HCEC 1CT (cell line): ENCODE results near the gene ZBP1.

Source experiments
- DNase-seq: peaks from one replicate; pipeline ENCODE4 v3.0.0-alpha.2; 2017

Gene ZBP1

DNA sequence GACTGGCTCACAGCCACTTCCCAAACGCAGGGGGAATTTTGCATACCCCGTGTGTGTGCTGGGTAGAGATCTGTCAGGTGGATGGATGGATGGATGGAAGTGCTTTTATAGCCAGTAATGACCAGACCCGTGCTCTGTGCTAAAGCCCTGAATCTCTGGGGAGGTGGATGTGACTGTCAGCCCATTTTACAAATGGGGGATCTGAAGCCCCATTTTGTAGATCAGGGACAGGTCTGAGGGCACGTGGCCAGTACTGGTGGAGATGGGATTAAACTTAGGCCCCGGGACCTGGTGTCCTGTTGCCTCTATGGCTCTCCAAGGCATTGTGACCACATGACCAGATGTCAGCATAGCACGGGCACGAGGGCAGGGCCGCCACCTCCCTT lies 38.2 kb upstream of the ZBP1 start:
- no peak for DNase-seq

DNA sequence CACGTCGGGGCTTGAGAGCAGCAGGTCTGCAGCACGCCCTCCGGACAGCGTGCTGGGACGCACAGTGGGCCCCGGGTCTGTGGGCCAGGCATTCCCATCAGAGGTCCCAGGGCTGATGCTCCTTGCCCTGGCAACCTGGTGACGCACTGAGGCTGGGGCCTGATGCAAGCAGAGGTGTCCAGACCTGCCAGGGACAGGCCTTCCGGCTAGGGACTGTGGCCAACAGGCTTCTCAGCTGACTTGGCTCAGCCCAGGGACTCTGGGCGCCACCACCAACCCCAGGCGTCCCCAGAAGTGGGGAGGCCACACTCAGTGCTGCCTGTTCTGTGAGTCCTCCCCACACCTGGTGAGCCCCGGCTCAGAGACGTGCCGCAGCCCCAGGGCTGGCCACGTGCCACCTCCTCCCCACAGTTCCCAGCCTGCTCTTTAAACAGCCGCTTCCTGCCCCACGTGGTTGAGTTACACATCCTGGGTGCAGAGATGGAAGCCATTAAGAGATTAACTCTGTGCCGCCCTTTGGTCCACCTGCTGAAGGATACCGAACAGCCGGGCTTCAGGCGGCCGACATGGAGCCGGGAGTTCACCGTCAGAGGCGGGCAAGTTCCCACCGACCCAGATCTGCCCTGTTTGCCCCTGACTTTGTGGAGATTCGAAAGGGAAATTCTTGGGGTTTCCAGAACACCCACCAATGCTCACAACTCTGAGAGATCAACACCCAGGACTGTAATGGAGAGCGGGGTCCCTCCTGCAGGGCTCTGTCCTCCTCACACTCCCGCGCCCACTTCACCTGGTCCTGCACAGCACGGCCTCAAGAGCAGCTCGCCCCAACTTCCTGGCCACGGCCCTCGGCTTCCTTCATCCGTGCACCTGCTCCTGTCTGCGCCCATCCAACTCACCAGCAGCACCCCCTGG lies 37.6 kb upstream of the ZBP1 start:
- no peak for DNase-seq

DNA sequence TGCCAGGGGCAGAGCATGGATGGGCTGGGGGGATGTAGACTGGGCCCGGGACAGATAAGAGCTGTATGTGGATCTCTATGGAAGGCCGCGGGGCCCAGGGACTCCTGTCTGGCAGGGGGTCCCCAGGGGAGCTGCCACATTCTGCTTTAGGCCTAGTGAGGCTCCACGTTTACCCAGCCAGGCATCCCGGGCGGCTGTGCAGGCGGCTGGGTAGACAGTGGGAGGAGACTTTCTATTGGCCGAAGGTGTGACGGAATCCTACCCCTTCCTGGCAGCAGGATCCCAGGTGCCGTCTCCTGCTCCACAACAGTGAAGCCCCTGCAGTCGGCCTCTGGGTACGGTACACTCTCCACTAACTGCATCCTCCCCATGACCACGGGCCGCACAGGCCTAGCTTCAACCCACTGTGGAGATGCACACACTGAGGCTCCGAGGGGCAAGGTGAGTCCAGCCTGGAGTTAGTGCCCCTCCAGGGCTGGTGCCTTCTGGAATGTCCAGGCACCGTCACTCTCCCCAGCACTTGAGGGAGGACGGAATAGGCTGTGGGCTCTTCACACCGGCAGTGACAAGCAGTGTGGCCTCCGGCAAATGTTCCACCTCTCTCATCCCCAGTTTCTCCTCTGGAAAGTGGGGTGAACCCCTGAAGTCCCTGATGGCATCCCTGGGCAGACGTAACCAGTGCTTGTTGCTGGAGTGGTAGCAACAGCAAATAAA lies 36.8 kb upstream of the ZBP1 start:
- DNase-seq, result no peak

DNA sequence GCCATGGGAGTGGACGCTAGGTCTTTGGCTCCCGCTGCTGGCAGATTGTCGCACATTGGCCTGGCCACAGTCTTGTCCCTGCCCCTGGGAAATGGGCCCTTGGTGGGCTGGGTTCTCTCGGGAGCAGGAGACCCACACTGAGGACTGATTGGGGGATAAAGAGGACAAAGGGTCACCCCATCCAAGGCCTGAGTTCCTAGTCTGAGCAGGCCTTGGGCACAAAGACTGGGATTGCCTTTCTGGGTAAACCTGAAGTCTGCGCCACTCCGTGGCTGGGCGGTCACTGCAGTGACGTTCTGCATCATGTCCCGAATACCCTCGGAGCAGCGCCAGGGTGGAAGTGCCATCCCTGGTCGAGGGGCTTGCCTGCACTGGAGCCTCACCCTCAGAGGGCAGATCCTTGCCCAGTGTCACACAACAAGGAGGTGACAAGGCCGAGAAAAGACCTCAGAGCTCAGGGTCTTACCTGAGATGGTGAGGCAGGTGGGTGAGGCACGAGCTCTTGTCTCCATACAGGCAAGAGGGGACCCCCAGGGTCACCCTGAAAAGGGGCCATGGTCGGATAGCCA lies 36.1 kb upstream of the ZBP1 start:
- DNase-seq, result no peak

DNA sequence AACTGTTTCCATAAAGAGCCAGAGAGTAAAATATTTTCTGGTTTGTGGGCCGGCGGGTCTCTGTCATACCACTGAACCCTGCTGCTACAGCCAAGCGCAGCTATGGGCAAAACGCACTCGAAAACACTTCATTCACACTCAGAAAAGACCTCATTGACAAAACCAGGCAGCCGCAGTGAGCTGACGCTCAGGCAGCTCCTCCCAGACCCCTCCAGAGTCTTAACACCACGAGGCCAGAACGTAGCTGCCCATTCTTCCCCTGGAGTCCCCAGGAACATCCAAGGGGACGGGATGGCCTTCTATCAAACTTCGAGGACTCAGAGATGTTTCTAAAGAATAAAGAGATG lies 35.6 kb upstream of the ZBP1 start:
- DNase-seq, result no peak

DNA sequence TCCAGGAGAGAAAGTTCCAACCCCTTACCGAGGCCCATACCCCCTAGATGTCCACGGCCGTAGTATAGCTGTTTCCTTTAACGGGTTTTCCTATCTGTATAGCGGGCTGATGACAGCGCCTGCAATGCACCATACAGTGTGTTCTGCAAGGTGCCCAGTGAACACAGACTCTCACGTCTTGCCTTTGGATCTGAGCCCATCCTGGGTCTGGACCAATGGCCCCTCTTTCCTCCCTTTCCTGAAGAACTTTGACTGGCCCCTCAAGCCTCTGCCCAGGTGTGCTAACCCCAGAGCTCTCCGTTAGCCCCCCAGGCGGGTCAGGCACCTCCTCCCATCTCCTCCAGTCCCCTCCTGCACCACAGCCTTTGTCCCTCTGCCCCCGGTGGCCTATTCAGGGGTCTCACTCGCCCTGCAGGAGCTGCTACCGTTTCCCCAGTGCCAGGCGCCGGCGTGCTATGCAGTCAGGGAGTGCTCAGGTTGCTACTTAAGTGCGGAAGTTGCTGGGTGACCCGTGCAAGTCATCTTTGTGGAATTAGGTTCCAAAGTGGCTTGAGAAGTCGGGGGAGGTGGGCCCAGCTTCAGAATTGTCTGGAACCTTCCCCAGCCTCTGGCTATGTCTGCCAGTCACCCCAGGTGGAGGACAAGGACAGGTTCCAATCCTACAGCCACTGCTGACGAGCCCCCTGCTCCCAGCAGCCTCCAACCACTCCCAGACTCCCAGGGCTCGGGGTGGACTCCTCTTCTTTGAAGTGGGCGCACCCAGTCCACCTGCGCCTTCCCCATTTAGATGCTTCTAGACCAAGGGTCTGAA lies 35.0 kb upstream of the ZBP1 start:
- no peak for DNase-seq

DNA sequence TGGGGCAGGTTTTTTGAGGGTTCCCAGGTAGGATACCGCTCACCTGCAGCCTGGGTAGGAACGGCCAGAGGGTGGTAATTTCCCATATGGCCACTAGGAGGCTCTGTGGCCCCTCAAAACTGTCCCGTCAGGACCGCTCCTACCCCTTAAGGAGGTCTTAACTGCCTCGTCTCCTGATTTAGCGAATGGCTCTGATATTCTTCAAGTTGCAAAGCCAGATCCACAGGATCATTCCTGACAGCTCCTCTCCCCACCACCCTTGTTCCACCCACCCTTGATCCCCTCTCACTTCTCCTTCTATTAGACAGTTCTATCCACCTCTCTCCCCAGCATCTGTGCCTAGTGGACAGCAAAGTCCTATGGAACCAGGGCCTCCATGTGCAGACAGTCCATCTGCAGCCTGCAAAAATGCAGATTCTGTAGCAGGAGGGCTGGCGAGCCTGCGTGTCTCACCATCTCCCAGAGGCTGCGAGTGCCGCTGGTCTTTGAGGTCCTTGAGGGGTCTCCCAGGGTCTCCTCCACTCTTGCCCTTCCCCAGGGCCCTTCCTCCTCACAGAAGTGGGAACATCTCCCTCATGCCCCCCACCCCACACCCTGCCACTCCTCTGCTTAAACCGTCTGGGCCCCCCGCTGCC lies 34.3 kb upstream of the ZBP1 start:
- DNase-seq, result no peak

DNA sequence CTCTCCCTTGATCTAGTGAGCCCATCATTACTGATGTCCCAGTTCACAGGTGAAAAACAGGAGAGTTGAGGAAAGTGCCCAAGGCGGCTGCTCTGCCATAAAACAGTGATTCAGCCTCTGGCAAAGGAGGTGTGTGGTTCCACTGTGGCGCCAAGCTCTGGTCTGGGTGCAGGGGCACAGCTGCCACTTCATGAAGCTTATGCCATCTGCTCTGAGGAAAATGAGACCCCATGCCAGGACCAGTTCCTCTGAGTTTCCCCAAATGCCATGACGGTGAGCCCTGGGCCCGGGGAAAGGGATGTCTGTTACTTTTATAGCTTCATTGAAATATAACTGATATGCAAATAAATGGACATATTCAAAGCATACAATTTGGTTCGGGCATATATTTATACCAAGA lies 33.7 kb upstream of the ZBP1 start:
- no peak for DNase-seq

DNA sequence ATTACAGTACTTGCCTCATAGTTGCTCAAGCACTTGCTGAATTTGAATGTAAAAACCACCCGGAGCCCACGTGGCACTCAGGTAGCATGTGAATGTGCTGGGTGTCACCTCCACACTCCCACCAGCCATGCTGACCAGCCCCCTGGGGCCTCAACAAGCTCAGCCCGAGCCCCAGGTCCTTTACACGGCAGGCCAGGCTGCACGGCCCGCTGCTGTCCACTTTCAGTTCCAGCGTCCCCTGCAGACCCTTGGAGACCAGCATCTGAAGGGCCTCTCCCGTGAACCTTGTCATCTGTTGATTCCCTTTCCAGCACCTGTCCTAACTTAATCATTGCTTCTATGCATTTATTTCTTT lies 33.3 kb upstream of the ZBP1 start:
- no peak for DNase-seq

DNA sequence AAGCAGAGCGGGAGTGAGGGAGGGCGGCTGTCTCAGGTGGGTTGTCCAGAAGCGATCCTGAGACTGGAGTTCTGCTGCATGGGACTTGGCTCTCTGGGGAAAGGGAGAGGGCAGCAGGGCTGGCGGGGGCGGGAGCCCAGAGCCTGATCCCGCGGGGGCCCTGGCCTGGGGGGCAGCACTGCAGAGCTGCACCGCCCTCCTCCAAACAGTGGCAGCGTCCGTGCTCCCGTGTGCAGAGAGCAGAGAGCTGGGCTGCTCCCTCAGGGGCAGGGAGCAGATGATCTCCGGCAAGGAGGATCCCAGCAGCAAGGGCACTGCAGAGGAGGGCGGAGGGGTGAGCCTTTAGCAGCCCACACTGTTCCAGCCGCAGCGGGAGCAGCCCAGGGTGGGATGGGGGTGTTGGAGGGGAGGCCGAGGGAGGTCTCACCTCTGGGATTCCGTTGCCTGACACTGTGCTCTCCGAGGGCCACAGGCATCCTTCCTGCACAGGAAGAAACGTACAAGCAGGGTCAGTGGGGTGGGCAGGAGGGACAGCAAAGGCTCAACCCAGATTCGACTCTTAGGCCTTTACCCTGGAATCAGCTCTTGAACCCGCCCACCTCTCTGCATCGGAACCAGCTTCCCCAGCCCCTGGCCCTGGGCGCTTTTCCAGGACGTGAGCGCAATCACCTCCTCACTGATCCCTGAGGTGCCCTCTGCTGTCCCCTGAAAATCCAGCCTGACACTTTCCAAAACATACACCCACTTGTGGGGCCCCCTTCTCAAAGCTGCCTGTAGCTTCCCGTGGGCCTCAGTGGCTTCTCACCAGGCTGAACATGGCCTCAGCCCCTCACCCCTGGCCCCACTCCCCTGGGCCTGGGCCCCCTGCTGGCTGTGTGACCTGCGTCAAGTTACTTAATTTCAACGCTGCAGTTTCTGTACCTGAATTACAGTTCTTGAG lies 32.6 kb upstream of the ZBP1 start:
- no peak for DNase-seq

DNA sequence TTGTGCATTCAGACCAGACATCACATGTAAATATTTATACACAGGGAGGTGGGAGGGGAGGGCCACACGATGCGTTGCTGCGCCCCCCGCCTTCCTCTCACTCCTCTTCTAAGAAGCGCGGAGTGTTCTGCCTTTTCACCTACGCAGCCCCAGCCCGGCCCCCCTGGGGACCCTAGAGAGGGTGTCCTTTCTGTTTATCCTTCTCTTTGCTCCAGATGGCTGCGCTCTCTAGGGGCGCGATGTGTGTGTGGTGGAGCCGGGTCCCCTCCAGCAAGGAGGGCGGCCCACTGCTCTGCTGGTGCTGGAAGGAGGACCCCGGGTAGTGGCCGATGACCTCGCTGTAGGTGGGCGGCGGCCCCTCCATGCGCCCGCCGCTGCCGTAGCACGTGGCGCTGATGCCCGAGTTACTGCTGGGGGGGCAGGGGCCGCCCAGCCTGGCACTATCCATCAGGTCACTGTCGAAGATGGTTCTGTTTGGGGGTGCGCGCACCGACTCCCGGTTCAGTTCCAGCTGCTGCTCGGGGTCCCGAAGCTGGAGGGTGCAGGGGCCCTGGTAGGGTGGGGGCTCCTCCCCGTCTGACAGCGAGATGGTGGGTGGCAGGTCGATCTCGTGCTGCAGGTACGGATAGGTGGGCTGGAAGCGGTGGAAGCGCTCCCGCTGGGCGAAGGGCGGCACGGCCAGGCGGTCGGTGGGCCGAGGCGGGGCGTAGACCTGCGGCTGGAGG lies 31.8 kb upstream of the ZBP1 start:
- no peak for DNase-seq

DNA sequence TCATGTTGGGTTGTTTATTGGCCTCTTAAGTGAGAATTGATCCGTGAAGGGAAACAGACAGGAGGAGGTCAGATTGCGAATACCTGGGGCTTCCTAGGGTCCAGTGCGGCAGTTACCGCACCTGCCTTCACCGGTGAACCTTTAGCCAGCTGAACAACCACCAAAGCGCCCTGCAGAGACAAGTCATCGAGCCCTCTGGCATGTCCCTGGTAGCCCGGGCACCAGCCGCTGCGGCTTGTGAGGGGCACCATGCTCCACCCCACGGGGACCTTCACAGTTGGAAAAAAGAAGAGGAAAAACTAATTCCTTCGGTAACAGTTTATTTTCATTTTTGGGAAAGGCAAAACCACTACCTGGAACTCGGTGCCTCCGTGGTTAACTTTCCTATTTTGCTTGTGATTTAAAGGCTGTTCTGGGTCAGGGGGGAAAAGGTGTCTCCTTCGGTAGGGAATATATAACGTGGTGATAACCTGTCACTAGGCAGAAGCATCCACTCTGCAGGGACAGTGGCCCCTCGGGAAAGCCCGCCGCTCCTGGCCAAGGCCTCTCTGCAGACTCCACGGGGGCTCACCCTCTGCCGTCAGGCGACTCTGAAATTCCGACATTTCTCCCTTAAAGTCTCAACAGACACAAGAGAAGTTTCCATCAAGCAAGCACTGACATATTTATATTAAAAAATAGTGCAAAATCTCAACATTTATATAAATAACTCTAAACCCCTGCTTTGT lies 30.7 kb upstream of the ZBP1 start:
- DNase-seq, result no peak

DNA sequence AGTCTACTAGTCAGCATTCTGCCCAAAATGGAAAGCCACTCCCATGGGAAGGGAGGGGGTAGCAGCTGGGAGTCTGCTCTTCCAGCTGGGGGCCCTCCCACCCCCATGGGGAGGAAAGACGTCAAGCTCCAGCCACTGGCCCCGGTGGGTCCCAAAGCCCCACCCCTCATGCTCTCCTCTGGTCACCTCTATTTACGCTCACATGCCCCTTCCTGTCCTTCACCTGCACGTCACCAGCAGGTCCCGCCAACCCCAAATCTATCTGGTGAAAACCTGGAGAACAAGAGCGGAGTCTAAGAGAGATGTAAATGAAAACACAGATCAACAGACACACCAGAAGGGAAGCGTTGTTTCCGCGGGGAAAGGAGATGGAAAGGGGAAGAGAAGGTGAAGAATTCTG lies 30.0 kb upstream of the ZBP1 start:
- no peak for DNase-seq

DNA sequence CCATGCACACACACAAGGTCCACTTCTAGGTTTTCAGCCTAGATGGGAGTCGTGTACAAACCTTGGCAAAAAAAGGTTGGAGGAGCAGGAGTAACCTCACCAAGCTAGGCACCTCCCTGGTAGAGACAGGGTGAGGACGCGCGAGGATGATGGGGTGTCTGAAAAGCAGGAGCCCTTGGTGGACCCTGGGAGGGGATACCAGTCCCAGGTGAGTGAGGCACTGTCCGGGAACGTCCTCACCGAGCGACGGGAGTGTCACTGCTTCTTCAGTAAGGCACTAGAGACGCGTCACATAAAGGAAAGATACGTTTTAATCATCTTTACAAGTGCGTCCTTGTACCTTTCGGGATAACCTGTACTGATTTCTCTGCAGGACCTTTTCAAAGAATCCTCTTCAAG lies 29.4 kb upstream of the ZBP1 start:
- no peak for DNase-seq

DNA sequence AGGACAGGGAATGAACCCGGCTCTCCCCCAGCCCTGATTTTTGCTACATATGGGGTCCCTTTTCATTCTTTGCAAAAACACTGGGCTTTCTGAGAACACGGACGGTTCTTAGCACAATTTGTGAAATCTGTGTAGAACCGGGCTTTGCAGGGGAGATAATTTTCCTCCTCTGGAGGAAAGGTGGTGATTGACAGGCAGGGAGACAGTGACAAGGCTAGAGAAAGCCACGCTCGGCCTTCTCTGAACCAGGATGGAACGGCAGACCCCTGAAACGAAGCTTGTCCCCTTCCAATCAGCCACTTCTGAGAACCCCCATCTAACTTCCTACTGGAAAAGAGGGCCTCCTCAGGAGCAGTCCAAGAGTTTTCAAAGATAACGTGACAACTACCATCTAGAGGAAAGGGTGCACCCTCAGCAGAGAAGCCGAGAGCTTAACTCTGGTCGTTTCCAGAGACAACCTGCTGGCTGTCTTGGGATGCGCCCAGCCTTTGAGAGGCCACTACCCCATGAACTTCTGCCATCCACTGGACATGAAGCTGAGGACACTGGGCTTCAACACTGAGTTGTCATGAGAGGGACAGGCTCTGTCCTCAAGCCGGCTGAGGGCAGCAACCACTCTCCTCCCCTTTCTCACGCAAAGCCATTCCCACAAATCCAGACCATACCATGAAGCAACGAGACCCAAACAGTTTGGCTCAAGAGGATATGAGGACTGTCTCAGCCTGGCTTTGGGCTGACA lies 28.8 kb upstream of the ZBP1 start:
- no peak for DNase-seq

DNA sequence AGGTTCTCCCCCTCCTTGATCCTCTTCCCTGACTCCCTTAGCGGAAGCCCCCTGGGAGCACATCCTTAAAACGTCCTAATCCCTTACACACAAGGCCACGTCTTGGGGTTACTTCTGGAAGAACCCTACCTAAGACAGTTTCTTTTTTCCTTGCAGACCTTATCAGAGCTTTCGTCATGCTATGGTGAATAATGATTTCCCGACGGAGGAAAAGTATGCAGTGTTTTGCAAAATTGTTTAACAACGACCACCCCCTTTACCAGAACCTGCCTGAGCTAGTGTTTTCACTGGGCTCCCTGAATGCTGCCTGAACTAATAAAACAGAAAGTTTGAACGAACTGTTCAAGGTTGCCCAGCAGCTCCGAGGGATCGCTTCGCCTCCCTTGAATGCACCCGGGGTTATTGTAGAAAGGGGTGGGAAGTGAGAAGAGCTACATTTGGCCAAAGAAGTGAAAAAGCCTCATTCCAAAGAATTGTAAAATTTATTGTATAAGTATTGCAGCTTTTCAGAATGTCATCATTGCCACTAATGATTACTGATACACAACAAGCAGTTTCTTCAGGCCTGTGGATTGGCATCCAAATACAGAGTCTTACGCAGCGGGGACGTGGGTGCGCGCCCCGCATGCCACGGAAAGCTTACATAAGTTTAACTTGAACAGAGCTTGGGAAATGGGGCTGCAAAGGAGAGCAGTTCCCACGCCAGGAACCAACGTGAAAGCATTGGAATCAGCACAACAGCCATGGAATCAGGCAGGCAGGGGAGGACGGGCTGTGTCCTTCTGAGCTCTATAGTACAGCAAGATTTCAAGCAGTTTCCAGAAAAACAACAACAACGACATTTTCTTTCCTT lies 27.9 kb upstream of the ZBP1 start:
- DNase-seq, result no peak

DNA sequence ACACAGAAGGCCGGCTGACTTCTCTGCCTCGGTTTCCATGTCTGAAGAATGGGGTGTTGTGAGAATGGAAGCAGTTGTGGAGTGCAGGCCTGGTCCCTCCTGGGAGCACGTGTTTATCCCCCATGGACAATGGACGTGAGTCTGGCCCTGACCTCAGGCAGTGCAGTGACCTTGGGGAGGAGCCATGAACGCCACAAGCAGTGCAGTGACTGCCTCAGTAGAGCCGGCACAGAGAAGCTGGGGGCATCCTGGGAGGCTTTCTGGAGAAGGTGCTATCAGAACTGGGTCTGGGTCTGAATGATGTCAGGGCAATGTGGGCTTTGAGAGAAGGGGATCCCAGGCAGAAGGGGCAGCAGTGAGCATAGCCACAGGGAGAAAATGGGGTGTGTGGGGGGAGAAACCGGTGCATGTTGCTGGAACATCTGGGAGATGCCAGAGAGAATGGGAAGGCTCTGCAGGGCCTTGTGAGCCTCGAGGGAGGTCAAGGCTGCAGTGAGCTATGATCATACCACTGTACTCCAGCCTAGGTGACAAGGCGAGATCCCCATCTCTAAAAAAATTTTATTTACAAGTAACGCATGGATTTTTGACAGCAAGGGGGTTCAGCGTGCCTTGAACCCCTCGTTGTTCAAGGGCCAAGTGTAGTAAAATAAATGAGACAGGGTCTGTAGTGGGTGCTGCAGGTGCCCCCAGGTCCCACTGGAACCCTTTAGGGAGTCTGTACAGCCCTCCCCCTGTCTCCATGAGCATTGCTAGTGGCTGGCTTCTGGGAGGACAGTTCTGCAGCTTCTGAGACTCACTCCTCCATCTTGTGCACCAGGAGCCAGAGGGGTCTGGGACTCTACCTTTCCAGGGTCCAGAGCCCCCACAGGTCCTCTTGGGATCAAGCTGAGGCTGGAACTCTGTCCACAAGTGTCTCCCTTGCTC lies 27.0 kb upstream of the ZBP1 start:
- no peak for DNase-seq

DNA sequence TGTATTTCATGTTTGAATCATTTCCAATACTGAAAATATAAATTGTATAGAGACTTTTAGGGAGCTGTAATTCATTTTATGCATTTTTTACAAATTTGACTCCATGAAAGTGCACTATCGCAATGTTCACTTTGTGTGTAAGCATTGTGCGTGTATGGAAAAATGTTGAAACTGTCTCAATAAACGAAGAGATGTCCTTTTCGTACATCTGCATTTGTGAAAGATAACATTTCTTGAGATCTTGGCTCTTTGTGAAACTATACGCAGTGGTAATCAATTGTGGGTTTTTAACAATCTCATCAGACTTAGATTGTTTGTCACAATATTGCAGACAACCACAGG lies 18.6 kb upstream of the ZBP1 start:
- no peak for DNase-seq
